Endothelial cell of umbilical vein (primary cell): ENCODE measurements around the gene IRF3. TPM values are rescaled to one million over a fixed set of nuclear protein-coding genes. Genes with fewer than 3 reads are reported as not detected.
A peak's percentile ranks its signal among the peaks of the same experiment; 100 is the strongest.

Source experiments
- Bru-seq: library from RNA; stranded (reverse); fragments of 400-500 nt; gene quantifications from one replicate; lab custom pipeline; 2021; lab: Mats Ljungman, UMichigan
- BruChase-seq, 2 experiments: library from RNA; stranded (reverse); fragments of 400-500 nt; gene quantifications; one replicate each; lab custom pipeline; 2021; lab: Mats Ljungman, UMichigan
- BruUV-seq: library from RNA; stranded (reverse); fragments of 400-500 nt; replicated peaks from 2 replicates; lab custom pipeline; 2021; lab: Mats Ljungman, UMichigan
- CTCF ChIA-PET: fragments of 300-600, 350-600 bp; sonication (Branson Sonifier 250); formaldehyde crosslinking; loops from one replicate; lab custom pipeline; 2021; ENCODE audit warnings: antibody characterized with exemption, inconsistent platforms; lab: Charles Lee
- POLR2A ChIA-PET: fragments of 300-600, 350-600 bp; sonication (Branson Sonifier 250); formaldehyde crosslinking; loops from one replicate; lab custom pipeline; 2021; ENCODE audit warnings: antibody characterized with exemption, inconsistent platforms; lab: Charles Lee
- DNase-seq: peaks from one replicate; pipeline ENCODE4 v3.0.0-alpha.2; 2011; ENCODE audit warnings: low read depth, low spot score
- FAIRE-seq: peaks from 2 replicates; lab custom pipeline; 2011; peaks lifted over from hg19 to GRCh38; lab: Jason Lieb, UNC
- H2AFZ ChIP-seq: 2 replicates; pipeline ENCODE4 v1.6.0; 2012; ENCODE audit warnings: low read depth, low read length, control low read depth, inconsistent platforms
- H3K27ac ChIP-seq: 2 replicates; pipeline ENCODE4 v1.5.1; 2011; ENCODE audit warnings: low read depth, mild to moderate bottlenecking, control low read depth, low read length, moderate library complexity; ENCODE audit not compliant: insufficient read depth
- H3K27me3 ChIP-seq, 2 experiments: 2 replicates each; pipeline versions ENCODE4 v1.6.0 to v1.6.1; 2011; ENCODE audit warnings: low read length in 2 of 2, mixed read lengths in 1 of 2; ENCODE audit not compliant: control insufficient read depth in 2 of 2, insufficient read depth in 2 of 2
- H3K36me3 ChIP-seq, 2 experiments: 2 replicates in 1 of 2; 3 replicates in 1 of 2; pipeline ENCODE4 v1.5.1; 2011; ENCODE audit warnings: low read length in 2 of 2, mild to moderate bottlenecking in 1 of 2, moderate library complexity in 1 of 2; ENCODE audit not compliant: control insufficient read depth in 2 of 2, insufficient read depth in 2 of 2; ENCODE audit errors: extremely low read depth in 1 of 2
- H3K4me1 ChIP-seq: 3 replicates; pipeline ENCODE4 v1.5.1; 2011; ENCODE audit warnings: mild to moderate bottlenecking, low read length; ENCODE audit not compliant: control insufficient read depth, insufficient read depth; ENCODE audit errors: extremely low read depth
- H3K4me2 ChIP-seq: 2 replicates; pipeline ENCODE4 v1.6.1; 2011; ENCODE audit warnings: low read length, control low read depth, mixed read lengths; ENCODE audit not compliant: insufficient read depth
- H3K4me3 ChIP-seq, 3 experiments: fragments of 200-600 bp in 1 of 3; sonication (generic), shearing (Covaris generic) in 1 of 3; replicated peaks in 1 of 3; 2 replicates each; pipeline ENCODE4 v1.5.1; 2011 to 2016; ENCODE audit warnings: control low read depth in 3 of 3, low read length in 3 of 3, mild to moderate bottlenecking in 2 of 3, inconsistent platforms in 1 of 3, low read depth in 1 of 3, moderate library complexity in 1 of 3; ENCODE audit not compliant: insufficient read depth in 1 of 3
- H3K79me2 ChIP-seq: 2 replicates; pipeline ENCODE4 v1.6.0; 2012; ENCODE audit warnings: low read length, inconsistent platforms; ENCODE audit not compliant: control insufficient read depth, insufficient read depth
- H3K9ac ChIP-seq: replicated peaks from 2 replicates; pipeline ENCODE3; 2011; ENCODE audit warnings: low read length, control low read depth; ENCODE audit not compliant: insufficient read depth; ENCODE audit errors: extremely low read depth
- H3K9me1 ChIP-seq: replicated peaks from 3 replicates; pipeline ENCODE4 v1.6.0; 2011; ENCODE audit warnings: mild to moderate bottlenecking, low read length; ENCODE audit not compliant: control insufficient read depth, insufficient read depth; ENCODE audit errors: extremely low read depth
- H3K9me3 ChIP-seq: replicated peaks from 2 replicates; pipeline ENCODE4 v1.5.1; 2012; ENCODE audit warnings: low read length, inconsistent platforms; ENCODE audit not compliant: control insufficient read depth, insufficient read depth
- H4K20me1 ChIP-seq: replicated peaks from 2 replicates; pipeline ENCODE3; 2011; ENCODE audit warnings: mild to moderate bottlenecking, low read length; ENCODE audit not compliant: control insufficient read depth, insufficient read depth; ENCODE audit errors: extremely low read depth
- FOS ChIP-seq: IDR thresholded peaks from 2 replicates; pipeline ENCODE4 v1.6.1; 2011; ENCODE audit warnings: mild to moderate bottlenecking, low read length, moderate library complexity, borderline replicate concordance; ENCODE audit not compliant: insufficient read depth
- JUN ChIP-seq: IDR thresholded peaks from 2 replicates; pipeline ENCODE4 v1.6.1; 2011; ENCODE audit warnings: borderline replicate concordance, low read depth; ENCODE audit not compliant: insufficient read length, insufficient read depth
- MAX ChIP-seq: IDR thresholded peaks from 2 replicates; pipeline ENCODE4 v1.6.1; 2011; ENCODE audit not compliant: insufficient read depth, insufficient read length
- MYC ChIP-seq: IDR thresholded peaks from one replicate; pipeline ENCODE4 v1.6.1; 2011; ENCODE audit warnings: mild to moderate bottlenecking, low read depth, low read length
- dilution Hi-C: fragments of 300-500 bp; cut with MboI; formaldehyde crosslinking; loops from one replicate; pipeline ENCODE4 v1.15.0; 2019; ENCODE audit warnings: low sequenced_read_pairs; ENCODE audit not compliant: extremely low pct_ligation_motif_present
- intact Hi-C: fragments of 100-400 bp; cut with micrococcal nuclease; formaldehyde crosslinking; loops from one replicate; pipeline ENCODE4 v1.10.0; 2022
- long read RNA-seq: library from polyadenylated mRNA; stranded (forward); transcript quantifications from one replicate; pipeline ENCODE4 v2.0.0, GENCODE V29; 2021
- polyA minus RNA-seq, 3 experiments: library from RNA; depleted of rRNA, polyadenylated mRNA; stranded (reverse); fragments of >200 nt; gene quantifications; 1 replicate in 1 of 3; 2 replicates in 2 of 3; pipeline ENCODE4 v1.2.3, GENCODE V29; 2011
- polyA plus RNA-seq, 4 experiments: library from polyadenylated mRNA; depleted of rRNA in 3 of 4; stranded (reverse) in 3 of 4; unstranded in 1 of 4; fragments of >200 nt; gene quantifications; 2 replicates each; pipeline versions ENCODE4 v1.2.1 to v1.2.3, GENCODE V29; 2011 to 2012; ENCODE audit warnings: missing spikeins in 1 of 4
- total RNA-seq: library from RNA; stranded (reverse); gene quantifications from 2 replicates; pipeline ENCODE4 v1.2.3, GENCODE V29; 2021

IRF3 gene
- total RNA-seq = 73.5 and 79.1 TPM in 2 replicates
- 64.8 and 92.1 TPM in 2 replicates for polyA plus RNA-seq
- 52.6 and 62.7 TPM in 2 replicates for polyA plus RNA-seq (2011; cell fraction: cytosol; rRNA removed)
- 119 and 141 TPM in 2 replicates for polyA plus RNA-seq (2011; cell fraction: nucleus; rRNA removed)
- 78.7 and 85.0 TPM in 2 replicates for polyA plus RNA-seq (2012)
- 27.8 and 36.0 TPM in 2 replicates for polyA minus RNA-seq
- 46.0 TPM for polyA minus RNA-seq (2011; cell fraction: cytosol; rRNA and poly(A)+ RNA removed)
- polyA minus RNA-seq (2011; cell fraction: nucleus; rRNA and poly(A)+ RNA removed) = 14.4 and 22.8 TPM in 2 replicates
- Bru-seq, nascent RNA = percentile 60 among the genes with signal in this experiment
- percentile 90 among the genes with signal in this experiment for BruChase-seq, experiment 1, labeled RNA remaining after a 6-hour chase
- percentile 86 among the genes with signal in this experiment for BruChase-seq, experiment 2, labeled RNA remaining after a 2-hour chase
- long read RNA-seq, transcript IRF3-221 (8 exons, 1,468 nt) = minor isoform, 5 of 136 reads
- long read RNA-seq, transcript IRF3-203 (8 exons, 1,613 nt) = major isoform, 42 of 136 reads
- long read RNA-seq, partial matches to known transcripts = 16 of 136 reads
- long read RNA-seq, other reads (novel, unspliced or antisense) = 64 of 136 reads

GRCh38 chr19:49665351-49666119 is at the start of gene IRF3, which contains the start of gene BCL2L12:
Gene IRF3 (minus strand): TSS chr19:49665857. CDS start chr19:49664838, 1,019 bp downstream.
Gene BCL2L12 (plus strand): TSS chr19:49665933. CDS start chr19:49666693, 760 bp downstream.
- peaks cover 8% of the 10 kb centered on the region for H3K4me1 ChIP-seq
- peaks cover 17% of the 10 kb centered on the region for H3K79me2 ChIP-seq
- H3K27ac ChIP-seq = peak within 1 kb of the TSS; percentile 35
- peak within 1 kb of the TSS; percentile 42 to 88 (median 67) for H3K4me3 ChIP-seq
- H3K36me3 ChIP-seq = peaks cover 0 to 23% of the 10 kb centered on the region in 2 experiments
- TF ChIP-seq MAX (peak; percentile 6), MYC (no peak), FOS (no peak), JUN (no peak)
- H2AFZ ChIP-seq = peak within 1 kb of the TSS; percentile 53
- intact Hi-C loops (loop anchor here (1.0 kb wide), 3 partner anchors 11 to 75 kb away; partner anchors contain the start of gene RRAS), dilution Hi-C loops (no loop called here)
- POLR2A ChIA-PET = interaction anchor here (0.6 to 2.1 kb wide), 4 partner anchors 10 to 95 kb away, joined by 3 to 14 read pairs (median 4); partner anchors contain the start of genes RRAS and SCAF1
- DNase-seq (peak; percentile 97), FAIRE-seq (peak; percentile 98)
- peak within 1 kb of the TSS; percentile 88 for H3K4me2 ChIP-seq
- H3K9me1 ChIP-seq = no peaks in the 10 kb centered on the region
- no TSS peak for BruUV-seq
- CTCF ChIA-PET = interaction anchor here (1.0 to 2.2 kb wide), 4 partner anchors 11 to 163 kb away, joined by 3 to 15 read pairs (median 6); partner anchors contain the start of genes PRMT1 and SCAF1
- H3K27me3 ChIP-seq = no peaks in the 10 kb centered on the region
- H3K9ac ChIP-seq = peak within 1 kb of the TSS; percentile 41
- no peaks in the 10 kb centered on the region for H3K9me3 ChIP-seq
- no peaks in the 10 kb centered on the region for H4K20me1 ChIP-seq
